ENCODE results near the gene GLP2R. TPM values are rescaled to one million over a fixed set of nuclear protein-coding genes. Genes with fewer than 3 reads are reported as not detected.

Gene GLP2R
- total RNA-seq, 1 experiment from 2014 or later, result 0.22 TPM

DNA sequence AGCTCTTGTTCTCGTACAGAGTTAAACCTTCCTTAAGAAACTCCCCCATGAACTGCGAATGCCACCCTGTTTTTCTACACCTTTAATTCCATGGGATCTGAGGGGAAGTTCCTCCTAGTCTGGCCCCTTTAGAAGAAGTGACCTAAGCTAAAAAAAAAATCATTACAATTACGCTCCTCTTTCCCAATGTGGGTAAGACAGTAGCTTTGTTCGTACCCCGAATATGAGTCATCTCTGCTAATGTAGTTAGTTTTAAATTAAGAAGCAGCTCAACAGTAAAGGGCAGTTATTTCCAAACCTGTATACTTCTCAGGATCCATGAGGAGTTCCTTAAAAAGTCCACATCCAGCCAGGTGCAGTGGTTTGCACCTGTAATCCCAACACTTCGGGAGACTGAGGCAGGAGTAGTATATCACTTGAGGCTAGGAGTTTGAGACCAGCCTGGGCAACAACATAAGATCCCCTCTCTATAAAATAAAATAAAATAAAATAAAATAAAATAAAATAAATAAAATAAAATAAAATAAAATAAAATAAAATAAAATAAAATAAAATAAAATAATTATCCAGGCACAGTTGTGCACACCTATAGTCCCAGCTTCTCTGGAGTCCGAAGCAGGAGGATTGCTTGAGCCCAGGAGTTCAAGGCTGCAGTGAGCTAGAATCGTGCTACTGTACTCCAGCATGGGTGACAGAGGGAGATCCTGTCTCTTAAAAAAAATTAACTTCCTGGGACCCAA lies 53.2 kb downstream of the GLP2R start:
- no TSS peak for BruUV-seq (replicated peaks)
- Histone ChIP-seq H3K4me1 (ENCODE audit: insufficient read depth, low read length) (peaks cover 35% of the 10 kb centered on the region), H4K20me1 (ENCODE audit: low read length) (no peaks in the 10 kb centered on the region), H3F3A (ENCODE audit: low read length, unreplicated experiment) (no peaks in the 10 kb centered on the region), H3K36me3 (ENCODE audit: low read depth, low read length) (no peaks in the 10 kb centered on the region), H3K9me3 (ENCODE audit: low read length) (no peaks in the 10 kb centered on the region), H3K9ac (ENCODE audit: low read length) (no peak overlapping the region), H3K27ac (ENCODE audit: low read length) (no peak overlapping the region), H3K4me2 (ENCODE audit: low read length) (no peak overlapping the region), H3K4me3 (ENCODE audit: low read length) (no peak overlapping the region), H3K79me2 (ENCODE audit: low read length) (no peaks in the 10 kb centered on the region), H3K27me3 (ENCODE audit: low read length) (no peaks in the 10 kb centered on the region), H2AFZ (ENCODE audit: low read length) (no peak overlapping the region), H3K9me2 (replicated peaks; ENCODE audit: low read length) (no peaks in the 10 kb centered on the region)
- POLR2A ChIA-PET (ENCODE audit: unreplicated experiment), result no interaction called here
- intact Hi-C loops (cut with micrococcal nuclease), result no loop called here
- DNase-seq, result no peak
- CTCF ChIA-PET, result interaction anchor here (0.6 kb wide), 1 partner anchor 213 kb away, joined by 3 read pairs; no protein-coding TSS in a partner anchor
- no peak for ATAC-seq
- TF ChIP-seq EZH2phosphoT487 (IDR thresholded peaks at IDR 0.05; ENCODE audit: borderline replicate concordance, low read length), result no peak
- no peak for TF ChIP-seq EZH2 (IDR thresholded peaks at IDR 0.05; ENCODE audit: low read length, unreplicated experiment)
- TF ChIP-seq, protein P1, sequence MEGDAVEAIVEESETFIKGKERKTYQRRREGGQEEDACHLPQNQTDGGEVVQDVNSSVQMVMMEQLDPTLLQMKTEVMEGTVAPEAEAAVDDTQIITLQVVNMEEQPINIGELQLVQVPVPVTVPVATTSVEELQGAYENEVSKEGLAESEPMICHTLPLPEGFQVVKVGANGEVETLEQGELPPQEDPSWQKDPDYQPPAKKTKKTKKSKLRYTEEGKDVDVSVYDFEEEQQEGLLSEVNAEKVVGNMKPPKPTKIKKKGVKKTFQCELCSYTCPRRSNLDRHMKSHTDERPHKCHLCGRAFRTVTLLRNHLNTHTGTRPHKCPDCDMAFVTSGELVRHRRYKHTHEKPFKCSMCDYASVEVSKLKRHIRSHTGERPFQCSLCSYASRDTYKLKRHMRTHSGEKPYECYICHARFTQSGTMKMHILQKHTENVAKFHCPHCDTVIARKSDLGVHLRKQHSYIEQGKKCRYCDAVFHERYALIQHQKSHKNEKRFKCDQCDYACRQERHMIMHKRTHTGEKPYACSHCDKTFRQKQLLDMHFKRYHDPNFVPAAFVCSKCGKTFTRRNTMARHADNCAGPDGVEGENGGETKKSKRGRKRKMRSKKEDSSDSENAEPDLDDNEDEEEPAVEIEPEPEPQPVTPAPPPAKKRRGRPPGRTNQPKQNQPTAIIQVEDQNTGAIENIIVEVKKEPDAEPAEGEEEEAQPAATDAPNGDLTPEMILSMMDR (conservative IDR thresholded peaks at IDR 0.05; ENCODE audit: low read depth, low read length), result no peak

DNA sequence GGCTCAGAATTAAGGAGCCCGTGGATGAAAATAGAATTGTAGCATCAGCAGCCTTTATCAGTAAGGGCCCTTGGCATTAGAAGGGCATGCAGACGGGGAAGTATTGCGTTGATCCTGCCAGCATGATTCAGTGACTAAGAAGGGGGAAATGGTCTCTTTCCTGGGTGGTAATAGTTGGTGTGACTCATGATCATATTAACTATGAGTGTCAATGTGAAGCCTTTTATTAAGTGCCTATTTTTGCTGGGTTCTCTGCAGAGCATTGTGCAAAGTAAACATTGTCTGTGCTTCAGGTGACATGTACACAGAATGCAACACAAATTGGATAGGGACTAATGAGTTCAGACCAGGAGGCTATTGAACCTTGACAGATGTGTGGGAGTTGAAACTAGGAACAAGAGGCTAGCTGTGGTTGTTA lies 54.9 kb downstream of the GLP2R start:
- H3K4me3 ChIP-seq (ENCODE audit: low read length), result no peak overlapping the region
- ChIA-PET POLR2A (ENCODE audit: unreplicated experiment) (no interaction called here), CTCF (no interaction called here)
- DNase-seq (peak; percentile 83), ATAC-seq (peak; percentile 96)
- H3K4me2 ChIP-seq (ENCODE audit: low read length), result peak overlapping the region; percentile 52
- no peaks in the 10 kb centered on the region for H3K9me3 ChIP-seq (ENCODE audit: low read length)
- H3K9ac ChIP-seq (ENCODE audit: low read length), result no peak overlapping the region
- no peak overlapping the region for H2AFZ ChIP-seq (ENCODE audit: low read length)
- H3K9me2 ChIP-seq (replicated peaks; ENCODE audit: low read length), result no peaks in the 10 kb centered on the region
- no peaks in the 10 kb centered on the region for H3K27me3 ChIP-seq (ENCODE audit: low read length)
- TF ChIP-seq EZH2 (IDR thresholded peaks at IDR 0.05; ENCODE audit: low read length, unreplicated experiment) (no peak), EZH2phosphoT487 (IDR thresholded peaks at IDR 0.05; ENCODE audit: borderline replicate concordance, low read length) (no peak)
- TF ChIP-seq, protein P1 (conservative IDR thresholded peaks at IDR 0.05; ENCODE audit: low read depth, low read length), result no peak
- H4K20me1 ChIP-seq (ENCODE audit: low read length), result no peaks in the 10 kb centered on the region
- H3F3A ChIP-seq (ENCODE audit: low read length, unreplicated experiment), result no peaks in the 10 kb centered on the region
- no TSS peak for BruUV-seq (replicated peaks)
- peak overlapping the region; percentile 74 for H3K27ac ChIP-seq (ENCODE audit: low read length)
- peaks cover 26% of the 10 kb centered on the region for H3K4me1 ChIP-seq (ENCODE audit: insufficient read depth, low read length)
- no peaks in the 10 kb centered on the region for H3K79me2 ChIP-seq (ENCODE audit: low read length)
- H3K36me3 ChIP-seq (ENCODE audit: low read depth, low read length), result no peaks in the 10 kb centered on the region
- intact Hi-C loops (cut with micrococcal nuclease), result loop anchor here (5.0 kb wide), 2 partner anchors 43 to 68 kb away; no protein-coding TSS in a partner anchor

- Histone ChIP-seq H3K4me3 (ENCODE audit: low read length) (no peak overlapping the region), H3K27ac (ENCODE audit: low read length) (no peak overlapping the region), H3K9me2 (replicated peaks; ENCODE audit: low read length) (no peaks in the 10 kb centered on the region), H3K36me3 (ENCODE audit: low read depth, low read length) (no peaks in the 10 kb centered on the region), H3K79me2 (ENCODE audit: low read length) (no peaks in the 10 kb centered on the region), H3K9ac (ENCODE audit: low read length) (no peak overlapping the region), H3F3A (ENCODE audit: low read length, unreplicated experiment) (no peaks in the 10 kb centered on the region), H3K4me2 (ENCODE audit: low read length) (no peak overlapping the region), H3K9me3 (ENCODE audit: low read length) (no peaks in the 10 kb centered on the region), H2AFZ (ENCODE audit: low read length) (no peak overlapping the region), H3K27me3 (ENCODE audit: low read length) (no peaks in the 10 kb centered on the region), H4K20me1 (ENCODE audit: low read length) (no peaks in the 10 kb centered on the region), H3K4me1 (ENCODE audit: insufficient read depth, low read length) (peaks cover 16% of the 10 kb centered on the region)
- no peak for ATAC-seq
- DNase-seq, result no peak
- TF ChIP-seq EZH2phosphoT487 (IDR thresholded peaks at IDR 0.05; ENCODE audit: borderline replicate concordance, low read length) (no peak), EZH2 (IDR thresholded peaks at IDR 0.05; ENCODE audit: low read length, unreplicated experiment) (no peak)
- TF ChIP-seq, protein P1 (conservative IDR thresholded peaks at IDR 0.05; ENCODE audit: low read depth, low read length), result no peak
- CTCF ChIA-PET, result no interaction called here
- POLR2A ChIA-PET (ENCODE audit: unreplicated experiment), result no interaction called here
- BruUV-seq (replicated peaks), result no TSS peak
- intact Hi-C loops (cut with micrococcal nuclease), result loop anchor here (5.0 kb wide), 2 partner anchors 46 to 71 kb away; no protein-coding TSS in a partner anchor
Measured at GRCh38 chr17:9883451-9883850, 57.7 kb downstream of the GLP2R start.

All from PC-3 (cell line).